HCT116 (cell line): ENCODE results near the gene WDR76.

ENCODE experiments used
- CTCF ChIP-seq, 3 experiments: fragments of 200-600 bp in 1 of 3; sonication (generic) in 1 of 3; IDR thresholded peaks in 2 of 3; conservative IDR thresholded peaks in 1 of 3; 2 replicates each; pipeline ENCODE4 v1.5.1; 2012 to 2017; ENCODE audit warnings: low read depth in 2 of 3, low read length in 2 of 3, antibody characterized with exemption in 1 of 3, borderline replicate concordance in 1 of 3, control low read depth in 1 of 3, mild to moderate bottlenecking in 1 of 3, mixed read lengths in 1 of 3, mixed run types in 1 of 3, moderate library complexity in 1 of 3; ENCODE audit not compliant: insufficient read depth in 1 of 3
- EZH2 ChIP-seq: fragments of 200-600 bp; sonication (generic); IDR thresholded peaks from 2 replicates; pipeline ENCODE4 v1.6.1; 2017; ENCODE audit warnings: antibody characterized with exemption, mixed run types
- EZH2phosphoT487 ChIP-seq: fragments of 200-600 bp; IDR thresholded peaks from 2 replicates; pipeline ENCODE4 v1.6.1; 2018; ENCODE audit warnings: antibody characterized with exemption, borderline replicate concordance
- POLR2A ChIP-seq: IDR thresholded peaks from 2 replicates; pipeline ENCODE4 v1.7.0; 2011; ENCODE audit warnings: borderline replicate concordance; ENCODE audit not compliant: insufficient read depth, insufficient read length; ENCODE audit errors: extremely low read depth
- REST ChIP-seq: IDR thresholded peaks from 2 replicates; pipeline ENCODE4 v1.6.1; 2012; ENCODE audit warnings: low read depth
- SIN3A ChIP-seq: IDR thresholded peaks from 2 replicates; pipeline ENCODE4 v1.6.1; 2012; ENCODE audit warnings: low read depth
- SP1 ChIP-seq: IDR thresholded peaks from 2 replicates; pipeline ENCODE4 v1.6.1; 2012; ENCODE audit warnings: low read depth
- YY1 ChIP-seq: IDR thresholded peaks from 2 replicates; pipeline ENCODE4 v1.6.1; 2011; ENCODE audit warnings: low read length, low read depth, moderate library complexity, mild to moderate bottlenecking; ENCODE audit not compliant: insufficient replicate concordance; ENCODE audit errors: extremely low read depth
- ZBTB33 ChIP-seq: IDR thresholded peaks from 2 replicates; pipeline ENCODE4 v1.6.1; 2011; ENCODE audit warnings: mild to moderate bottlenecking, low read length, moderate library complexity; ENCODE audit not compliant: insufficient replicate concordance; ENCODE audit errors: extremely low read depth
- ZNF274 ChIP-seq: fragments of 200-500 bp; sonication (Bioruptor generic); IDR thresholded peaks from 2 replicates; pipeline ENCODE4 v1.6.1; 2014; ENCODE audit warnings: mild to moderate bottlenecking, low read depth, low read length, inconsistent platforms
- TF ChIP-seq, protein P1 (sequence below): IDR thresholded peaks from 2 replicates; pipeline ENCODE4 v1.6.1; 2012

GRCh38 chr15:43881245-43881644 lies 54.4 kb downstream of the WDR76 start:
- TF ChIP-seq CTCF (IDR thresholded peaks at IDR 0.05 in 2 of 3, conservative IDR thresholded peaks at IDR 0.05 in 1 of 3; ENCODE audit: borderline replicate concordance in 1 of 3, insufficient read depth in 1 of 3, low read depth in 2 of 3, low read length in 2 of 3) (no peak), EZH2 (no peak), POLR2A (no peak), ZNF274 (no peak), SIN3A (no peak), SP1 (no peak), EZH2phosphoT487 (no peak), REST (no peak), YY1 (no peak), ZBTB33 (no peak)
- TF ChIP-seq, protein P1, sequence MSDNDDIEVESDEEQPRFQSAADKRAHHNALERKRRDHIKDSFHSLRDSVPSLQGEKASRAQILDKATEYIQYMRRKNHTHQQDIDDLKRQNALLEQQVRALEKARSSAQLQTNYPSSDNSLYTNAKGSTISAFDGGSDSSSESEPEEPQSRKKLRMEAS, result no peak
